GM12801 (cell line): ENCODE measurements around the gene MED9.

ENCODE experiments used
- TF ChIP-seq, protein P1 (sequence below): IDR thresholded peaks from one replicate; pipeline ENCODE4 v1.5.1; 2011; ENCODE audit warnings: control low read depth; ENCODE audit not compliant: insufficient read length; ENCODE audit errors: extremely low read depth

The MED9 gene

GRCh38 chr17:17437893-17438292 is 38.9 kb upstream of the MED9 start:
- TF ChIP-seq, protein P1, sequence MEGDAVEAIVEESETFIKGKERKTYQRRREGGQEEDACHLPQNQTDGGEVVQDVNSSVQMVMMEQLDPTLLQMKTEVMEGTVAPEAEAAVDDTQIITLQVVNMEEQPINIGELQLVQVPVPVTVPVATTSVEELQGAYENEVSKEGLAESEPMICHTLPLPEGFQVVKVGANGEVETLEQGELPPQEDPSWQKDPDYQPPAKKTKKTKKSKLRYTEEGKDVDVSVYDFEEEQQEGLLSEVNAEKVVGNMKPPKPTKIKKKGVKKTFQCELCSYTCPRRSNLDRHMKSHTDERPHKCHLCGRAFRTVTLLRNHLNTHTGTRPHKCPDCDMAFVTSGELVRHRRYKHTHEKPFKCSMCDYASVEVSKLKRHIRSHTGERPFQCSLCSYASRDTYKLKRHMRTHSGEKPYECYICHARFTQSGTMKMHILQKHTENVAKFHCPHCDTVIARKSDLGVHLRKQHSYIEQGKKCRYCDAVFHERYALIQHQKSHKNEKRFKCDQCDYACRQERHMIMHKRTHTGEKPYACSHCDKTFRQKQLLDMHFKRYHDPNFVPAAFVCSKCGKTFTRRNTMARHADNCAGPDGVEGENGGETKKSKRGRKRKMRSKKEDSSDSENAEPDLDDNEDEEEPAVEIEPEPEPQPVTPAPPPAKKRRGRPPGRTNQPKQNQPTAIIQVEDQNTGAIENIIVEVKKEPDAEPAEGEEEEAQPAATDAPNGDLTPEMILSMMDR: no peak

- TF ChIP-seq, protein P1: no peak
Measured at GRCh38 chr17:17440010-17440843, 36.6 kb upstream of the MED9 start.

DNA sequence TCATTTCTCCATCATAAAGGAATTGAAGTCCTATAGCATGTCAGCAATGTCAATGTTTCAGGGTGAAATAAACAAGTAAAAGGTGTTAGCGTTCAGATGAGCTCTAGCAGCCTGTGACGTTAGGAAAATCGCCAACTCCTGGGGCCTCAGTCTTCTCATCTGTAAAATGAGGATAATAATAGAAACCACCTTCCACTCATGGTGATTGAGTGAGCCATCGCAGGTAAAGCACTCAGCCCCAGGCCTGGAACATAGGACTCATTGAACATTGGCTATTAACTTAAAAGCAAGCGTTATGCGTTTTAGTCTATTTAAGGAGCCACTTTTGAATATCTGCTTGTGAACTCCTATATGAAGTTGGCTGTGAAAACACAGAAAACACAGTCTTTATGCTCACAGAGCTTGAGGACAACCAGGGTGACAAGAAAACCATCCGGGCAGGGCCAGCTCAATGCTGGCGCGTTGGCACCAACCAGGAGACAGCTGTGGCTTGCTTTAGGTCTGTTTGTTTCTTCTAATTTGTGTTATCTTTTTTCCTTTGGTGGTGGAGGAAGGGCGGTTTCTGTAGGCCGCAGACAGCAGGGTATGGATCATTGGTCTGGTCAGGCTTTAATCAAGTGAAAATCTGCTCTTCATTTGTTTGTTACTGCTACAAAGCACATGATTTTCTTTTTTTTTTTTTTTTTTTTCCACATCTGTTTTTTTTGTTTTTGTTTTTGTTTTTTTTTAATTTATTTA is 35.7 kb upstream of the MED9 start:
- TF ChIP-seq, protein P1: no peak

- TF ChIP-seq, protein P1: no peak
Measured at GRCh38 chr17:17443173-17443572, 33.6 kb upstream of the MED9 start.

DNA sequence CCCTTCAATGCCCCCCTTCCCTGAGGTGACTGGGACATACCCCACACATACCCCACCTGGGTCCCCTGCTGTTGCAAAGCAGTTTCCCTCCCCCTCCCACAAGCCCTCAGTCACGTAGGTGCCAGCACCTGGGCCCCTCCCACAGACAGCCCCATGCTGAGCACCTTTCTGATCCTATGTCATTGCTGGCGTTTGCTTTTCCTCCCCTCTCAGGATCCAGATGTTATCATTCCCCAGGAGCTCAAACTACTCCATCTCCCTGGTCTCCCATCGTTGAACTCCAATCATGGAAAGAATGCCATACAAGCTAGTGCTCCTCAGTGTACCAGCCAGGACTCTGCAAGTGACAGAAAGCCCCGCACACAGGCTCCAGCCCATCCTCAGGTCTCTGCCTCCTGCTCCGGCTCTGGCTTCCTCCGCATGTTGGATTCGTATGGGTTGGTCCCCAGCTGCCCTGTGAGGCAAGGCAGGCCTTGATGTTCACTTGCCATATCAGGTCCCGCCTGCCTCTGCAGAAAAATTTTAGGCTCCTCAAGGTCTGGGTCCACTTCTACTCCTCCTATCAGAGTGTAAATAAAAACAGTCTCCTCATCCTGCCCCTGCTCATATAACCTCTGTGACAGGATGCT is 31.4 kb upstream of the MED9 start:
- TF ChIP-seq, protein P1: no peak

GRCh38 chr17:17445925-17446665 is 30.7 kb upstream of the MED9 start:
- TF ChIP-seq, protein P1: no peak
